NCI-H82 treated with DMSO at 0.1 percent for 48 hours (cell line): ENCODE results near the gene TECPR1.

Experiments
- DNase-seq: peaks from one replicate; lab custom pipeline; 2025; ENCODE audit not compliant: unreplicated experiment; lab: John Stamatoyannopoulos, UW

The TECPR1 gene

DNA sequence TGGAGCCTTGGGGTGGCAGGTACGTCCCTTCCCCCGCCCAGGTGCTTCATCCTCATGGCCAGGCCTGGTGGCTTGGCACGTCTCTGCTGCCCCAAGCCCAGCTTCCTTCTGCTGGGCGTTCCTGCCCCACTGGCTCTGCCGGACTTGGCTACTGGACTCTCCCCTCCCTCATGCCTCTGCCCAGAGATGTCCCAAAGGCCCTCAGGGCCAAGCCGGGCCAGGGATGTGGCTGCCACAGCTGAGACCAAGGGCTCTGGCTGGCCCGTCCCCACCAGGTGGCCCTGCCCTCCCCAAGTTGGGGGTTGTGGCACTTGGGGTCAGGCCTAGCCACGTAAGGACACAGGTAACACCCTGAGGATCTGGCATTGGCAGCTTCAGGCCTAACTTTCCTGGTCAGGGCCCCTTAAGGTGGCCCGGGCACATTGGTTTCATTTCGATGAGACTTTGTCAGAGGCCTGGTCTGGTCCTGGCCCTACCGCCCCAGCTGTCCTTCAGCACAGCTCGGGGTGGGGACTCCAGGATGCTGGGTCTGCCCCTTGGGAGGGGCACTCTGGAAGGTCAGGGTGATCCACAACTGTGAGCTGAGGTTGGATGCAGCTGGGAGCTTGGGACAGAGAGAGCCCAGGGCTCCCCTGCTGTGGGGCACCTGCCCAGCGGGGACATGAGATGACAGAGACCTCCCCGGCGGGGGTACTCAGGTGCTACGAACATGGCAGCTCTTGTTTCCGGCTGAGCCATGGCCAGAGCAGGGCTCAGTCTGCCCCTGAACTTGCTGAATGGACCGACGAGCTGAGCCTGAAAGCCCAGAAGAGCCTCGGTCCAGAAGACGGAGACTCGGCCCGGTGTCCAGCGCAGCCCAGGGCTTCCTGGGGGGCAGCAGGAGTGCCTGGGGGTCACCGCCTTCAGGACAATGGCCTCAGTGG, 37.9 kb downstream of the TECPR1 start:
- DNase-seq = no peak

GRCh38 chr7:98213296-98213887, 38.6 kb downstream of the TECPR1 start:
- no peak for DNase-seq

- no peak for DNase-seq
Observed at GRCh38 chr7:98212532-98213041, 39.4 kb downstream of the TECPR1 start.

DNA sequence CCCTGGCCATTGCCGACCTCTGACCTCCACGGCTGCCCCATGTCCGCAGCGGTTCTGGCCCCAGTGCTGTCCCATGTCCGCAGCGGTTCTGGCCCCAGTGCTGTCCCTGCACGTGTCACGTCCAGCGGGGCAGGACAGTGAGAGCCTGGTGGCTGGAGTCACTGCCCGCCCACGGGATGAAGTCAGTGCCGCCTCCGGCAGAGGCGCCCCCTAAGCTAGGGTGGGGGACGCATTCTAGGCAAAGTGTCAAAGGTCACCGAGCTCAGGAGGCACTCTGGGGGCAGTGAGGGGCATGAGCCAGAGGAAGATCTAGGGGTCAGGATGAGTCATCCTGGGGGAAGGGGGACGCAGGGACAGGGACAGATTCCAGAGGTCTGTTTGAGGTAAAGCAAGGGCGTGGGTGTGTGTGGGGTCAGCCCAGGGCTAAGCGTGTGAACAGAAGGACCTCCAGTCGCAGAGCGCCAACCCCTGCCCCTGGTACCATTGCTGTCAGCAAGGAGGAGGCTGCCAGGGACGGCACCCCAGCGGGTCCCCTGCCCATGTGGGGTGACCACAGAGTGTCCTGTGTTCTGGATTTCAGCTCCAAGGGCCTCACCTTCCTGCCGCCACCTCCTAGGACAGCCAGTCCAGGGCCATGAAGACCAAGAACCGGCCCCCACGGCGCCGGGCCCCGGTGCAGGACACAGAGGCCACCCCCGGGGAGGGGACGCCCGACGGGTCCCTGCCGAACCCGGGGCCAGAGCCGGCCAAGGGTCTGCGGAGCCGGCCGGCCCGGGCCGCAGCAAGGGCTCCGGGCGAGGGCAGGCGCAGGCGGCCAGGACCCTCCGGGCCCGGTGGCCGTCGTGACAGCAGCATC, 40.1 kb downstream of the TECPR1 start:
- DNase-seq = no peak

DNA sequence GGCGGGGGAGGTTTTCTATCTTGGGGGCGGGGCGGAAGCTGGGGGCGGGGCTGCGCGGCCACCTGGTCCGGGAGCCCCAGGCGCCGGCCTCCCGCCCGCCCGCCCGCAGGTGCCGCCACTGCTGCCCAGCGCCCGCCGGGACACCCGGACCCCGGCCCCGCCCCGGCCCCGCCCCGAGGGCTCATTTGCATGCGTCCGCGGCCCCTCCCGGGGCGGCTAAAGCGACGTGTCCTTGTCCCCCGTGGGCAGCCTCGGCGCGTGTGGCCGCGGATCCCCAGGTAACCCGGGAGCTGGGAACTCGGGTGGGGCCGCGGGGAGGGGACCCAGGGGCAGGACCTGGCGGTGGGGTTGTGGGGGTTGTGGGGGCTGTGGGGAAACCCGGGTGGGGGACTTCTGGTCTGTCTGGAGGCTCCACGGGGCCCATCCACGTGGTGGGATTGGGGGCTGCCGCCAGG, 40.8 kb downstream of the TECPR1 start, which contains the start of gene BHLHA15:
BHLHA15 (plus strand) TSS at position 219 of the 455 bp plus-strand sequence. CDS start 871 bp downstream, outside the sequence.
- no peak for DNase-seq

GRCh38 chr7:98210513-98211220, 41.4 kb downstream of the TECPR1 start:
- no peak for DNase-seq

- no peak for DNase-seq
Observed at GRCh38 chr7:98209166-98209920, 42.7 kb downstream of the TECPR1 start.

DNA sequence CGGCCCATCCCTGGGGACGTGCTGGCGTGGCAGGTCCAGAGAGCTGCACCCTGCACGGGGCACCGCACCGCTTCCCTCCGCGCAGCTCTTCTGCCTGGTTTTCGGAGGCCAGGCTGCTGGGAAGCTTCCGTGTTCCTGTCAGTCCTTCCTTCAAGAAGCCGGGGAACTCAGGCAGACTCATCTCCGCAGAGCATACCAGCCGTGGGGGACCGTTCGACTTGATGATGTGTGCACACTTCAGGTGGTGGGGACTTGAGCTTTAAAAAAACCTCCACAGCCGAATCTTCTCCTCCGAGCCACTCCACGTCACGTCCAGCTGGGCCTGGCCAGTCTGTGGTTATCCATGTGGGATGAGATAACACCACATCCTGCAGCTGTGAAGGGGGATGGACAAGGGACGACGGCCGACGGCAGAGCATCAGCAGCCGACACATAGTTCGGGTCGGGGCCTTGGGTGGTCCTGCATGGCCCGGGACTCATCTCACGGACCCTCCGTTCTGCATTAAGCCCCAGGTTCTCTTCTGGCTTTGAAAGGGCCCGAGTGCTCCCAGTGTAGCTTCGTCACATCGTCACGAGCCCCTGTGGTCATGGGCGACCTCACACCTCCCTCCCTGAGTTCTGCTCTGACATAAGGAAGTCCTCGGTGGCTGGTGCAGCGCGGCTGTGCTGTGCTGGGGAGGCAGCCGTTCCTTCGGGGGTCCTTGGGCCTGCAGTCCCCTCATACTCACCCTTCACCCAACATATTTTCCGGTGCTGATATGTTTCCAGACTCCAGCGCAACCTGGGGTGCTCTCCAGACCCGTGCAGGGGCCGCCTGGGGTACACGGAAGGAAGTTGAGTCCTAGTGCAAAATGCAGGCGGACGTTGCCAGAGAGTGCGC, 45.3 kb downstream of the TECPR1 start:
- DNase-seq = no peak

DNA sequence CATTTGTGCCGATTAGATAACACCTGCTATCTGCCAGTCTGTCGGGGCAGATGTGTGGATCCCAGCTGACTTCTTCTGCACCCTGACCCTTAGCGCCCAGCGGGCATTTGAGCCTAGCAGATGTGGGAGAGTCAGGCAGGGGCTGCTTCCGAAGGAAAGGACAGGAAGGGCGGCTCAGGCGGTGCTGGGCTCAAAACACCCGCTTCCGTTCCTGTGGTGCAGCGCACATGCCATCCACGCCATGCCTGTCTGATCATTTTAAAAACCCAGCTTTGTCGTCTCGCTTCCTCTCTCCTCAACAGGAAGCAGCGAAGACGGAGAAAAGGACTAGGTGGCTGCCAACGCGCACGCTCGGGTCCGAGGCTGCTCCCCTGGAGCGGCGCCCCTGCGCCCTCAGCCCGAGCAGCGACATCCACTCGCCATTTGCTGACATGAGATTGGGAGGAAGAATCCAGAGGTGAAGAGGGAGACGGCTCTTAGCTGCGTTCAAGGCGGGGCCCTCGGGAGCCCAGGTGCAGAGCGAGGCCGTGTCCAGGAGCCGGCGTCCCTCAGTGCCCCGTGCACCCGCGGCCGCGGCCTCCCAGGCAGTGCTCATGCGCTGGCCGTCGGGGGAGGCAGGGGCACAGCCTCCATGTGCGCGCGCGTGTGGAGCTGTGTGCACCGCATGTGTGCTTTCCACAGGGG, 46.7 kb downstream of the TECPR1 start:
- DNase-seq = no peak

DNA sequence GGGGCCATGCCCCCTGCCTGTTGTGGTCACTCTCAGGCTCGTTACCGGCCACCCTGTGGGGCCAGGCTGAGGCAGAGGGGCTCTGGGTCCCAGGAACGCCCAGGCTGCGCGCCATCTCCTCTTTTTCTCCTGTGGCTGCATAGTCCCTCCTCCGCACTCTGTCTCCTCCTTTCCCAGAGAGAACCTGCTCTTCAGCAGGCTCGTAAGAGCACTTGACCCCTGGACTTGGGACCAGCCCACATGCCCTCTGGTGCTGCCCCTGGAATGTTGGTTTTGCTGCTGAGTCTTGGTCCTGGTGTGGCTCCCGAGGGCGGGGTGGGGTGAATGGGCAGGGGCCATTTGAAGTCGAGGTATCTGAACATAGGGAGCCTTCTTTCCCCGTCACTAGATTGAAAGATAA, 47.4 kb downstream of the TECPR1 start:
- no peak for DNase-seq

DNA sequence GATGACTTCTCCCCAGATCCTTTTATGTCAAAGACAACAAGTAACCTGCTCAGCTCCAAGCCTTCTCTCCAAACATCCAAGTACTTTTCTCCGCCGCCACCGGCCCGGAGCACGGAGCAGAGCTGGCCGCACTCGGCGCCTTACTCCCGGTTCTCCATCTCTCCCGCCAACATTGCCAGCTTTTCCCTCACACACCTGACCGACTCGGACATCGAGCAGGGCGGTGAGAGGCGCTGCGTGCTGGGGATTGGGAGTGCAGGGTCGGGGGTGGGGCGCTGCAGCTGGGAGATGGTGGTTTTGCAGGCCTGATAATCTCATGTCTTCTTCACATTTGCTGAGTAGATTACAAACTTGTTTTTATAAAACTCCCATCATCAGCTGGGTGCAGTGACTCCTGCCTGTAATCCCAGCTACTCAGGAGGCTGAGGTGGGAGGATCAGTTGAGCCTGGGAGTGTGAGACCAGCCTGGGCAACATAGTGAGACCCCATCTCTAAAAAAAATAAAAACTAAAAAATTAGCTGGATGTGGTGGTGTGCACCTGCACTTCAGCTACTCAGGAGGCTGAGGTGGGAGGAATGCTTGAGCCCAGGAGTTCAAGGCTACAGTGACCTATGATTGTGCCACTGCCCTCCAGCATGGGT, 47.9 kb downstream of the TECPR1 start:
- no peak for DNase-seq

DNA sequence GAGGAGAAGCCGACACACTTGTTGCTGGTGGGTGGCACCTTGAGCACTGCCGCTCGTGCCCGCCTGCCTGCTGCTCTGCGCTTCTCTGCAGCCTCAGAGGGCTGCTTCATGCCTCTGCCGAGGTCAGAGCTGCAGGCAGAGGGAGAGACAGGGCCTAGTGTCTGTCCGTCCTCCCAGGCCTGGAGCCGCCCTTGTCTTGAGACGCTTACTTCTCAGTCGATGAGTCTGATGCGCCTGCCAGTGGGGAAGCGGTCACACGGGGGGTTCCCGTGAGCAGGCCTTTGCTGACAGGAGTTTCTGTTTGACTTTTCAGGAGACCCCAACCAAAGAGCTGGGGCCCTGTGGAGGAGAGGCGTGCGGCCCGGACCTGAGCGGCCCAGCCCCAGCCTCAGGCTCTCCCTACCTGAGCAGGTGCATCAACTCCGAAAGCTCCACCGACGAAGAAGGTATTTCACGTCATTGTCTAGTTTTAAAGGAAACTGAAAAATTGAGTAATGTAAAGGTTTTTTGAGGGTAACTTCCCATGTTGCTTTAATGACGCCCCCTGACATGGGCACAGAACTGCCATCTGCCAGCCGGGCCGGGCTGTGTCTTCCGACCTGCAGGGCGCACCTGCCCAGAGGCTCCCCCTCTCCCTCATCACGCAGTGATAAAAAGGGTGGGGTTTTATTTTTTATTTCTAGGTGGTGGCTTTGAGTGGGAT, 48.6 kb downstream of the TECPR1 start:
- no peak for DNase-seq

DNA sequence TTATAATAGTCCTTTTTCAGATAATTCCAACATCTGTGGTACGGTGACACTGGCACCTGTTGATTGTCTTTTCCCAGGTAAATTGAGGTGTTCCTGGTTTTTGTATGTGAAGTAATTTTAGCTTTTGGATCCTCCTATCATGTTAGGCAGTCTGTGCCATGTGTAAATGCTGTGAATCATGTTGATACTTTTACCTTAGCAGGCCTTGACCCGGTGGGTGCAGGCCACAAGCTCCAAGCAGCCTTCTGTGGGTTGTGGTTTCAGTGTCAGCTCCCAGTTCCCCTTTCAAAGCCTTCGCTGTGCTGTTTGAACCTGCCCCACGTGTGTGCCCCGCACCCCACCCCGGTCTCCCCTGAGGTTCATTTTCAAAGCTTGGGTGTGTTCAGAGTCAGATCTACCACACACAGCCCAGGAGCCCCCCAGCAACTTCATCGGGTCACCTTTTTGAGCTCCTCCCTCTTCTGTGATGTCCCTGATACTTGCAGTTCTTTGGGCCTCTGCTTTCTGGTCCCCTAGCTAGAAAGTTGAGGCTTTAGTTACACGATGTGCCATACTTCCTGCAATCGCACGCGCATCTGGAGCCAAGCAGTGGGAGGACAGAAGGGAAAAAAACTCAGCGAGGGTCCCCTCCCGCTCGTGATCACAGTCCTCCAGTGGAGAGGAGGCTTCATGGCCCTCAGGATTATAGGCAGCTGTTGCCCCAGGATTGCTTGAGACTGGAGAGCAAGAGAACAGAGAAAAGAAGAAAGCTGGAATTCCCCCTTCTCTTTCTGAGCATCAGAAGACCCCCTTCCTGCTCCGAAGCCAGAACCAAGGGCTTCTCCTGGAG, 49.5 kb downstream of the TECPR1 start:
- DNase-seq = no peak

DNA sequence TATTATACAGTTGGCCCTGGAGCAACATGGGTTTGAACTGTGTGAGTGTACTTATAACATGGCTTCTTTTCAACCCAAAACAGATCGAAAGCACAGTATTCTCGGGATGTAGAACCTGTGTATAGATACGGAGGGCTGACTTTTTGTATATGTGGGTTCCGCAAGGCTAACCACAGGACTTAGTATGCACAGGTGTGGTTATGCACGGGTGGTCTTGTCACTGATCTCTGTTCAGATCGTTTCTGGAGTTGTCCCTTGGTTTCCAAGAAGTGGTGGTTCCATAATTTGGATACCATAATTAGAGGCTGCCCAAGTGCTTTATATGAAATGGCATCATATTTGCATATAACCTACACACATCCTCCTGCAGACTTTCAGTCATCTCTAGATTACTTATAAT, 51.7 kb downstream of the TECPR1 start:
- no peak for DNase-seq

GRCh38 chr7:98199131-98199530, 52.9 kb downstream of the TECPR1 start:
- no peak for DNase-seq
